GM23338 (cell line): ENCODE data around the gene THEM5. TPM values are rescaled to one million over a fixed set of nuclear protein-coding genes. Genes with fewer than 3 reads are reported as not detected.

ENCODE experiments used
- ATAC-seq: fragments of 200-7000 bp; cut with Tn5 transposase; 3 replicates; pipeline ENCODE4 v1.9.1; 2020
- DNase-seq: peaks from one replicate; pipeline ENCODE4 v3.0.0-alpha.2; 2015; ENCODE audit warnings: low spot score
- H2AFZ ChIP-seq: fragments of 200-600 bp; sonication (generic); 2 replicates; pipeline ENCODE4 v1.8.0; 2016; ENCODE audit warnings: antibody characterized with exemption, mild to moderate bottlenecking, moderate library complexity
- H3F3A ChIP-seq: fragments of 200-600 bp; sonication (generic); replicated peaks from 2 replicates; pipeline ENCODE4 v1.8.0; 2017; ENCODE audit warnings: antibody characterized with exemption, mixed run types, low read depth
- H3K27ac ChIP-seq: fragments of 200-600 bp; sonication (generic); 2 replicates; pipeline ENCODE4 v1.6.1; 2016; ENCODE audit warnings: low read depth
- H3K27me3 ChIP-seq: fragments of 200-600 bp; sonication (generic); 2 replicates; pipeline ENCODE4 v1.8.0; 2016; ENCODE audit warnings: mild to moderate bottlenecking, mixed run types, moderate library complexity; ENCODE audit not compliant: insufficient read depth
- H3K36me3 ChIP-seq: fragments of 200-600 bp; sonication (generic); 2 replicates; pipeline ENCODE4 v1.8.0; 2016; ENCODE audit warnings: mild to moderate bottlenecking; ENCODE audit not compliant: insufficient read depth
- H3K4me1 ChIP-seq: fragments of 200-600 bp; sonication (generic); 2 replicates; pipeline ENCODE4 v1.8.0; 2016; ENCODE audit warnings: mild to moderate bottlenecking, moderate library complexity; ENCODE audit not compliant: insufficient read depth
- H3K4me2 ChIP-seq: fragments of 200-600 bp; sonication (generic); 2 replicates; pipeline ENCODE4 v1.7.1; 2017; ENCODE audit warnings: mixed run types
- H3K4me3 ChIP-seq: fragments of 200-600 bp; sonication (generic); 2 replicates; pipeline ENCODE4 v1.6.1; 2016; ENCODE audit warnings: mixed run types
- H3K79me2 ChIP-seq: fragments of 200-600 bp; sonication (generic); replicated peaks from 2 replicates; pipeline ENCODE4 v1.8.0; 2017; ENCODE audit warnings: mild to moderate bottlenecking; ENCODE audit not compliant: insufficient read depth
- H3K9me2 ChIP-seq: fragments of 200-600 bp; sonication (generic); 2 replicates; pipeline ENCODE4 v1.8.0; 2017; ENCODE audit not compliant: insufficient read depth
- H4K20me1 ChIP-seq: fragments of 200-600 bp; sonication (generic); replicated peaks from 2 replicates; pipeline ENCODE4 v1.8.0; 2017; ENCODE audit warnings: mild to moderate bottlenecking; ENCODE audit not compliant: insufficient read depth
- H3K27ac Mint-ChIP-seq: 2 replicates; pipeline ENCODE4 v1.8.0; 2020; ENCODE audit warnings: inconsistent platforms, mild to moderate bottlenecking, moderate library complexity, mixed read lengths
- H3K27me3 Mint-ChIP-seq: 3 replicates; pipeline ENCODE4 v1.8.0; 2022; ENCODE audit warnings: low read depth, mild to moderate bottlenecking, moderate library complexity, mixed read lengths, inconsistent platforms; ENCODE audit not compliant: insufficient read depth, poor library complexity
- H3K36me3 Mint-ChIP-seq: 3 replicates; pipeline ENCODE4 v1.8.0; 2021; ENCODE audit warnings: low read depth, mild to moderate bottlenecking, inconsistent platforms, moderate library complexity, mixed read lengths
- H3K4me1 Mint-ChIP-seq: 3 replicates; pipeline ENCODE4 v1.8.0; 2020; ENCODE audit warnings: mild to moderate bottlenecking, inconsistent platforms, mixed read lengths
- H3K4me3 Mint-ChIP-seq: 3 replicates; pipeline ENCODE4 v1.8.0; 2021; ENCODE audit warnings: moderate library complexity, mild to moderate bottlenecking, inconsistent platforms, mixed read lengths
- H3K9me3 Mint-ChIP-seq: 3 replicates; pipeline ENCODE4 v1.8.0; 2020; ENCODE audit warnings: moderate library complexity, mild to moderate bottlenecking, inconsistent platforms, mixed read lengths
- CREB1 ChIP-seq: fragments of 250-450 bp; sonication (Bioruptor Pico); IDR thresholded peaks from 2 replicates; pipeline ENCODE4 v1.5.0; 2020; ENCODE audit warnings: low read depth, mild to moderate bottlenecking, moderate library complexity
- EZH2 ChIP-seq: fragments of 200-600 bp; sonication (generic); IDR thresholded peaks from one replicate; pipeline ENCODE4 v1.8.0; 2017; ENCODE audit warnings: antibody characterized with exemption, mild to moderate bottlenecking, low read depth; ENCODE audit not compliant: unreplicated experiment
- EZH2phosphoT487 ChIP-seq: fragments of 200-600 bp; sonication (generic); IDR thresholded peaks from one replicate; pipeline ENCODE4 v1.8.1; 2018; ENCODE audit warnings: antibody characterized with exemption; ENCODE audit not compliant: unreplicated experiment
- JUNB ChIP-seq: IDR thresholded peaks from one replicate; pipeline ENCODE4 v1.6.1; 2016; ENCODE audit warnings: antibody characterized with exemption; ENCODE audit not compliant: unreplicated experiment
- POLR2AphosphoS5 ChIP-seq: IDR thresholded peaks from 2 replicates; pipeline ENCODE4 v1.6.1; 2016; ENCODE audit warnings: antibody characterized with exemption, low read depth
- STAT1 ChIP-seq: IDR thresholded peaks from one replicate; pipeline ENCODE4 v1.6.1; 2016; ENCODE audit warnings: antibody characterized with exemption; ENCODE audit not compliant: unreplicated experiment
- ZNF114 ChIP-seq: fragments of 250-450 bp; sonication (Bioruptor Pico); IDR thresholded peaks from 2 replicates; pipeline ENCODE4 v1.5.0; 2020; ENCODE audit warnings: mild to moderate bottlenecking, moderate library complexity
- ZNF331 ChIP-seq: fragments of 250-450 bp; sonication (Bioruptor Pico); IDR thresholded peaks from 2 replicates; pipeline ENCODE4 v1.5.0; 2020; ENCODE audit warnings: low read depth, mild to moderate bottlenecking, moderate library complexity
- polyA plus RNA-seq: library from polyadenylated mRNA; unstranded; fragments of >200 nt; fragmentation: Nextera tagmentation; extraction: Ambion mirVana; gene quantifications from 2 replicates; pipeline ENCODE4 v1.2.1, GENCODE V29; 2016
- total RNA-seq: library from RNA; depleted of rRNA; stranded (reverse); fragments of >200 nt; shearing (Covaris generic); gene quantifications from 2 replicates; pipeline ENCODE4 v1.2.3, GENCODE V29; 2014
- TF ChIP-seq, protein P1 (sequence below): IDR thresholded peaks from 2 replicates; pipeline ENCODE4 v1.6.1; 2016; ENCODE audit warnings: antibody characterized with exemption
- TF ChIP-seq, protein P2 (sequence below), 2 experiments: fragments of 200-600 bp in 1 of 2; sonication (generic) in 1 of 2; conservative IDR thresholded peaks; 2 replicates each; pipeline versions ENCODE4 v1.5.1 to v1.6.1; 2016 to 2017; ENCODE audit warnings: antibody characterized with exemption in 2 of 2, low read depth in 2 of 2, mild to moderate bottlenecking in 2 of 2, moderate library complexity in 1 of 2
- TF ChIP-seq, protein P3 (sequence below): IDR thresholded peaks from one replicate; pipeline ENCODE4 v1.6.1; 2018; ENCODE audit warnings: antibody characterized with exemption; ENCODE audit not compliant: unreplicated experiment

Gene THEM5
- total and polyA plus RNA-seq, 2 experiments from 2014 or later: not detected

DNA sequence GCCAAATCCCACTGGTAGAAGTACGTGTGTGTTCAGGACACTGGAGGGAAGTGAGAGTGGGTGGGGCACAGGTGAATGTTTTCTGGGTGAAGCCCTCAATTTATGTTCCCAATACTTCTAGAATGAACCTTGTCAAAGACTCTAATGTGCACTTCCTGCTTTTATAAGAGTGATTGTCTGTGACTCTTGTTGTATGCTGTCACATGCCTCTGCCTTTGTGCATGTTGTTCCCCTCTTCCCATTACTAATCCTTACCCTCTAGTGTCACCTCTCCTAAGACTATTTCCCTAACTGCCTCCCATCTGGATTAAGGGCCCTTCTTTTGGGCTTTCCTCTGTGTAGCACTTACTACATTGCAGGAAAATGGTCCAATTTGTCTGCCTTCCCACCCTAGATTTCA is 45.7 kb downstream of the THEM5 start:
- peaks cover 7% of the 10 kb centered on the region for H3K4me1 ChIP-seq
- Mint-ChIP-seq H3K27ac (no peak overlapping the region), H3K9me3 (no peaks in the 10 kb centered on the region), H3K27me3 (peaks cover 7% of the 10 kb centered on the region), H3K36me3 (no peaks in the 10 kb centered on the region), H3K4me1 (peaks cover 16% of the 10 kb centered on the region), H3K4me3 (no peak overlapping the region)
- H3F3A ChIP-seq: no peaks in the 10 kb centered on the region
- H3K27me3 ChIP-seq: no peaks in the 10 kb centered on the region
- H4K20me1 ChIP-seq: no peaks in the 10 kb centered on the region
- TF ChIP-seq JUNB: no peak
- TF ChIP-seq STAT1: no peak
- no peak for TF ChIP-seq ZNF331 (CRISPR knock-in tag)
- no peak for TF ChIP-seq EZH2phosphoT487
- TF ChIP-seq EZH2: no peak
- TF ChIP-seq POLR2AphosphoS5: no peak
- no peak for TF ChIP-seq CREB1 (CRISPR knock-in tag)
- TF ChIP-seq, protein P1, sequence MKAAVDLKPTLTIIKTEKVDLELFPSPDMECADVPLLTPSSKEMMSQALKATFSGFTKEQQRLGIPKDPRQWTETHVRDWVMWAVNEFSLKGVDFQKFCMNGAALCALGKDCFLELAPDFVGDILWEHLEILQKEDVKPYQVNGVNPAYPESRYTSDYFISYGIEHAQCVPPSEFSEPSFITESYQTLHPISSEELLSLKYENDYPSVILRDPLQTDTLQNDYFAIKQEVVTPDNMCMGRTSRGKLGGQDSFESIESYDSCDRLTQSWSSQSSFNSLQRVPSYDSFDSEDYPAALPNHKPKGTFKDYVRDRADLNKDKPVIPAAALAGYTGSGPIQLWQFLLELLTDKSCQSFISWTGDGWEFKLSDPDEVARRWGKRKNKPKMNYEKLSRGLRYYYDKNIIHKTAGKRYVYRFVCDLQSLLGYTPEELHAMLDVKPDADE: no peak
- H3K9me2 ChIP-seq: no peaks in the 10 kb centered on the region
- no peak for ATAC-seq
- no peak overlapping the region for H3K27ac ChIP-seq
- H3K36me3 ChIP-seq: no peaks in the 10 kb centered on the region
- DNase-seq: no peak
- H3K79me2 ChIP-seq: no peaks in the 10 kb centered on the region
- H2AFZ ChIP-seq: no peak overlapping the region
- H3K4me3 ChIP-seq: no peak overlapping the region
- H3K4me2 ChIP-seq: no peak overlapping the region

DNA sequence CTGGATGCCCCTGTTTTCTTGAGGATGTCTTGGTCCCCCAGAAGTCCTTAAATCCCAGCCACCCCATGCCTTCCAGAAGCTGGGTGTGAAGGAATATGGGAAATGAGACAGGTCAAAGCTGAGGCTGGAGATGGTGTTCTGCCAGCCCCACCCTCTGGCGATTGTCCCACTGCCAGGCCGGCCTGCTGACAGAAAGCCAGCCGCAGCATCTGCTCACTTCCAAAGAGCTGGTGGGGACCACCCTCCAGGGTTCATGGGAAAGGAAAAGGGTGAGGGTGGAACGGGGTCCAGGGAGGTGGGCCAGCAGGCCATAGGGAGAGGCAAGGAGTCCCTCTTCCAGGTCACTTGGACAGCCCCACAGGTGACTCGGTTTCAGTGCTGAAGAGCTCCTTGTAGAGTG is 46.4 kb downstream of the THEM5 start:
- Histone ChIP-seq H3K4me3 (no peak overlapping the region), H3K4me2 (no peak overlapping the region), H3K4me1 (peaks cover 7% of the 10 kb centered on the region), H4K20me1 (no peaks in the 10 kb centered on the region), H3K27me3 (no peaks in the 10 kb centered on the region), H2AFZ (no peak overlapping the region), H3K9me2 (no peaks in the 10 kb centered on the region), H3K27ac (no peak overlapping the region), H3K36me3 (no peaks in the 10 kb centered on the region), H3F3A (no peaks in the 10 kb centered on the region), H3K79me2 (no peaks in the 10 kb centered on the region)
- ATAC-seq: no peak
- Mint-ChIP-seq H3K27me3 (peaks cover 7% of the 10 kb centered on the region), H3K4me3 (no peak overlapping the region), H3K9me3 (no peaks in the 10 kb centered on the region), H3K4me1 (peaks cover 16% of the 10 kb centered on the region), H3K27ac (no peak overlapping the region), H3K36me3 (no peaks in the 10 kb centered on the region)
- DNase-seq: no peak
- no peak for TF ChIP-seq EZH2
- TF ChIP-seq, protein P2, sequence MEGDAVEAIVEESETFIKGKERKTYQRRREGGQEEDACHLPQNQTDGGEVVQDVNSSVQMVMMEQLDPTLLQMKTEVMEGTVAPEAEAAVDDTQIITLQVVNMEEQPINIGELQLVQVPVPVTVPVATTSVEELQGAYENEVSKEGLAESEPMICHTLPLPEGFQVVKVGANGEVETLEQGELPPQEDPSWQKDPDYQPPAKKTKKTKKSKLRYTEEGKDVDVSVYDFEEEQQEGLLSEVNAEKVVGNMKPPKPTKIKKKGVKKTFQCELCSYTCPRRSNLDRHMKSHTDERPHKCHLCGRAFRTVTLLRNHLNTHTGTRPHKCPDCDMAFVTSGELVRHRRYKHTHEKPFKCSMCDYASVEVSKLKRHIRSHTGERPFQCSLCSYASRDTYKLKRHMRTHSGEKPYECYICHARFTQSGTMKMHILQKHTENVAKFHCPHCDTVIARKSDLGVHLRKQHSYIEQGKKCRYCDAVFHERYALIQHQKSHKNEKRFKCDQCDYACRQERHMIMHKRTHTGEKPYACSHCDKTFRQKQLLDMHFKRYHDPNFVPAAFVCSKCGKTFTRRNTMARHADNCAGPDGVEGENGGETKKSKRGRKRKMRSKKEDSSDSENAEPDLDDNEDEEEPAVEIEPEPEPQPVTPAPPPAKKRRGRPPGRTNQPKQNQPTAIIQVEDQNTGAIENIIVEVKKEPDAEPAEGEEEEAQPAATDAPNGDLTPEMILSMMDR (conservative IDR thresholded peaks at IDR 0.05; ENCODE audit: low read depth in 2 of 2): no peak
- TF ChIP-seq, protein P1: no peak
- no peak for TF ChIP-seq POLR2AphosphoS5
- TF ChIP-seq ZNF114: no peak
- TF ChIP-seq, protein P3, sequence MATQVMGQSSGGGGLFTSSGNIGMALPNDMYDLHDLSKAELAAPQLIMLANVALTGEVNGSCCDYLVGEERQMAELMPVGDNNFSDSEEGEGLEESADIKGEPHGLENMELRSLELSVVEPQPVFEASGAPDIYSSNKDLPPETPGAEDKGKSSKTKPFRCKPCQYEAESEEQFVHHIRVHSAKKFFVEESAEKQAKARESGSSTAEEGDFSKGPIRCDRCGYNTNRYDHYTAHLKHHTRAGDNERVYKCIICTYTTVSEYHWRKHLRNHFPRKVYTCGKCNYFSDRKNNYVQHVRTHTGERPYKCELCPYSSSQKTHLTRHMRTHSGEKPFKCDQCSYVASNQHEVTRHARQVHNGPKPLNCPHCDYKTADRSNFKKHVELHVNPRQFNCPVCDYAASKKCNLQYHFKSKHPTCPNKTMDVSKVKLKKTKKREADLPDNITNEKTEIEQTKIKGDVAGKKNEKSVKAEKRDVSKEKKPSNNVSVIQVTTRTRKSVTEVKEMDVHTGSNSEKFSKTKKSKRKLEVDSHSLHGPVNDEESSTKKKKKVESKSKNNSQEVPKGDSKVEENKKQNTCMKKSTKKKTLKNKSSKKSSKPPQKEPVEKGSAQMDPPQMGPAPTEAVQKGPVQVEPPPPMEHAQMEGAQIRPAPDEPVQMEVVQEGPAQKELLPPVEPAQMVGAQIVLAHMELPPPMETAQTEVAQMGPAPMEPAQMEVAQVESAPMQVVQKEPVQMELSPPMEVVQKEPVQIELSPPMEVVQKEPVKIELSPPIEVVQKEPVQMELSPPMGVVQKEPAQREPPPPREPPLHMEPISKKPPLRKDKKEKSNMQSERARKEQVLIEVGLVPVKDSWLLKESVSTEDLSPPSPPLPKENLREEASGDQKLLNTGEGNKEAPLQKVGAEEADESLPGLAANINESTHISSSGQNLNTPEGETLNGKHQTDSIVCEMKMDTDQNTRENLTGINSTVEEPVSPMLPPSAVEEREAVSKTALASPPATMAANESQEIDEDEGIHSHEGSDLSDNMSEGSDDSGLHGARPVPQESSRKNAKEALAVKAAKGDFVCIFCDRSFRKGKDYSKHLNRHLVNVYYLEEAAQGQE: no peak
- no peak for TF ChIP-seq EZH2phosphoT487
